SK-N-SH treated with all-trans-retinoic acid at 6 μM for 48 hours (cell line): ENCODE measurements around the gene MMP19.

Source experiments
- ATAC-seq: fragments of 200-7000 bp; cut with Tn5 transposase; 3 replicates; pipeline ENCODE4 v1.9.1; 2020; ENCODE audit warnings: mild to moderate bottlenecking, moderate library complexity
- BACH2 ChIP-seq: fragments of 250-450 bp; sonication (Bioruptor Pico); IDR thresholded peaks from 2 replicates; pipeline ENCODE4 v1.9.0; 2021; ENCODE audit warnings: mild to moderate bottlenecking, borderline replicate concordance
- CSDC2 ChIP-seq: fragments of 250-450 bp; sonication (Bioruptor Pico); IDR thresholded peaks from 2 replicates; pipeline ENCODE4 v1.5.0; 2020; ENCODE audit warnings: mild to moderate bottlenecking, moderate library complexity
- ESRRG ChIP-seq: fragments of 250-450 bp; sonication (Bioruptor Pico); IDR thresholded peaks from 2 replicates; pipeline ENCODE4 v1.6.1; 2021; ENCODE audit warnings: mild to moderate bottlenecking
- GLIS3 ChIP-seq: fragments of 250-450 bp; sonication (Bioruptor Pico); IDR thresholded peaks from 2 replicates; pipeline ENCODE4 v1.5.0; 2020; ENCODE audit warnings: mild to moderate bottlenecking, moderate library complexity
- ISL1 ChIP-seq: fragments of 250-450 bp; sonication (Bioruptor Pico); IDR thresholded peaks from 2 replicates; pipeline ENCODE4 v2.1.2; 2022; ENCODE audit warnings: mild to moderate bottlenecking, moderate library complexity
- OSR1 ChIP-seq: fragments of 250-450 bp; sonication (Bioruptor Pico); IDR thresholded peaks from 2 replicates; pipeline ENCODE4 v1.8.0; 2022; ENCODE audit warnings: moderate library complexity, mild to moderate bottlenecking, inconsistent platforms
- PPARA ChIP-seq: fragments of 250-450 bp; sonication (Bioruptor Pico); IDR thresholded peaks from 2 replicates; pipeline ENCODE4 v1.5.0; 2020; ENCODE audit warnings: mild to moderate bottlenecking, borderline replicate concordance
- RARB ChIP-seq: fragments of 250-450 bp; sonication (Bioruptor Pico); IDR thresholded peaks from 2 replicates; pipeline ENCODE4 v1.8.0; 2021; ENCODE audit warnings: mild to moderate bottlenecking, moderate library complexity
- SNAI2 ChIP-seq: fragments of 250-450 bp; sonication (Bioruptor Pico); IDR thresholded peaks from 2 replicates; pipeline ENCODE4 v1.5.0; 2020; ENCODE audit warnings: mild to moderate bottlenecking, moderate library complexity
- TCF4 ChIP-seq: fragments of 250-450 bp; sonication (Bioruptor Pico); IDR thresholded peaks from 2 replicates; pipeline ENCODE4 v1.8.0; 2021; ENCODE audit warnings: mild to moderate bottlenecking, moderate library complexity, borderline replicate concordance
- TOX ChIP-seq: fragments of 250-450 bp; sonication (Bioruptor Pico); IDR thresholded peaks from 2 replicates; pipeline ENCODE4 v1.8.0; 2021; ENCODE audit warnings: mild to moderate bottlenecking, moderate library complexity, borderline replicate concordance
- ZC3H10 ChIP-seq: fragments of 250-450 bp; sonication (Bioruptor Pico); IDR thresholded peaks from 2 replicates; pipeline ENCODE4 v1.5.1; 2021; ENCODE audit warnings: mild to moderate bottlenecking, moderate library complexity
- ZFP3 ChIP-seq: fragments of 250-450 bp; sonication (Bioruptor Pico); IDR thresholded peaks from 2 replicates; pipeline ENCODE4 v1.5.0; 2020; ENCODE audit warnings: mild to moderate bottlenecking, moderate library complexity
- ZFP30 ChIP-seq: fragments of 450-650 bp; formaldehyde crosslinking; IDR thresholded peaks from 2 replicates; pipeline ENCODE4 v1.5.0; 2022; ENCODE audit warnings: mild to moderate bottlenecking, moderate library complexity
- ZNF70 ChIP-seq: fragments of 450-650 bp; formaldehyde crosslinking; IDR thresholded peaks from 2 replicates; pipeline ENCODE4 v1.5.0; 2020; ENCODE audit warnings: mild to moderate bottlenecking, moderate library complexity
- TF ChIP-seq, protein P1 (sequence below): fragments of 250-450 bp; sonication (Bioruptor Pico); IDR thresholded peaks from 2 replicates; pipeline ENCODE4 v1.5.1; 2021; ENCODE audit warnings: mild to moderate bottlenecking, moderate library complexity
- TF ChIP-seq, protein P2 (sequence below): fragments of 250-450 bp; sonication (Bioruptor Pico); IDR thresholded peaks from 2 replicates; pipeline ENCODE4 v1.5.1; 2020; ENCODE audit warnings: low read depth, mild to moderate bottlenecking, moderate library complexity
- TF ChIP-seq, protein P3 (sequence below): fragments of 250-450 bp; sonication (Bioruptor Pico); IDR thresholded peaks from 2 replicates; pipeline ENCODE4 v1.8.0; 2021; ENCODE audit warnings: low read depth, mild to moderate bottlenecking, moderate library complexity, borderline replicate concordance
- TF ChIP-seq, protein P4 (sequence below): fragments of 250-450 bp; sonication (Bioruptor Pico); IDR thresholded peaks from 2 replicates; pipeline ENCODE4 v1.8.0; 2020; ENCODE audit warnings: mild to moderate bottlenecking, moderate library complexity, borderline replicate concordance

Gene MMP19

DNA sequence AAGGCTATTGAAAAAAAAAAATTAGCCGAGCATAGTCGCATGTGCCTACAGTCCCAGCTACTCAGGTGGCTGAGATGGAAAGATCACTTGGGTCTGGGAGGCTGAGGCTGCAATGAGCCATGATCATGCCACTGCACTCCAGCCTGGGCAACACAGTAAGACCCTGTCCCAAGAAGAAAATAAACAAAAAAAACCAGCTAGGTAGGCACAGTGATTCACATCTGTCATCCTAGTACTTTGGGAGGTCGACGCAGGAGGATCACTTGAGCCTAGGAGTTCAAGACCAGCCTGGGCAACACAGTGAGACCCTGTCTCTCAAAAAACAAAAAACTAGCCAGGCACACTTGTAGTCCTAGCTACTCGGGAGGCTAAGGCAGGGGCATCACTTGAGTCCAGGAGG, 33.5 kb downstream of the MMP19 start:
- no peak for ATAC-seq
- TF ChIP-seq, protein P1, sequence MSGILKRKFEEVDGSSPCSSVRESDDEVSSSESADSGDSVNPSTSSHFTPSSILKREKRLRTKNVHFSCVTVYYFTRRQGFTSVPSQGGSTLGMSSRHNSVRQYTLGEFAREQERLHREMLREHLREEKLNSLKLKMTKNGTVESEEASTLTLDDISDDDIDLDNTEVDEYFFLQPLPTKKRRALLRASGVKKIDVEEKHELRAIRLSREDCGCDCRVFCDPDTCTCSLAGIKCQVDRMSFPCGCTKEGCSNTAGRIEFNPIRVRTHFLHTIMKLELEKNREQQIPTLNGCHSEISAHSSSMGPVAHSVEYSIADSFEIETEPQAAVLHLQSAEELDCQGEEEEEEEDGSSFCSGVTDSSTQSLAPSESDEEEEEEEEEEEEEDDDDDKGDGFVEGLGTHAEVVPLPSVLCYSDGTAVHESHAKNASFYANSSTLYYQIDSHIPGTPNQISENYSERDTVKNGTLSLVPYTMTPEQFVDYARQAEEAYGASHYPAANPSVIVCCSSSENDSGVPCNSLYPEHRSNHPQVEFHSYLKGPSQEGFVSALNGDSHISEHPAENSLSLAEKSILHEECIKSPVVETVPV (CRISPR knock-in tag): no peak
- no peak for TF ChIP-seq ZNF70
- no peak for TF ChIP-seq BACH2 (CRISPR knock-in tag)
- TF ChIP-seq GLIS3 (CRISPR knock-in tag): no peak
- TF ChIP-seq ZFP30 (CRISPR knock-in tag): no peak

DNA sequence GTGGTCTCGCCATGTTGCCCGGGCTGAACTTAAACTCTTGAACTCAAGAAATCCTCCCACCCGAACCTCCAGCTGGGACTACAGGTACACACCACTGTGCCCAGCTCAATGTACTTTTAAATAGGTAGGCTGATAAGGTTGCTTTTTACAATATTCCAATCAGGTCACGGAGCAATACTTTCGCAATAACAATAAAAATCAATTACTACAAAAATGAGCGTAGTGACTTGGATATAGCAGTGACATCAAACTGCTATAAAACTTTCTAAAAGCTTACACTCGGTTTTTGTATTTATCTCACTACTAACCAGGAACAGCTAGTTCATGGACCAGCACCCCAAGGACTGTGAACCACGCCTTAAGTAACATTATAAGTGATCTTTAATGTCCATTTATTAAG, 35.8 kb downstream of the MMP19 start:
- ATAC-seq: no peak
- TF ChIP-seq, protein P2, sequence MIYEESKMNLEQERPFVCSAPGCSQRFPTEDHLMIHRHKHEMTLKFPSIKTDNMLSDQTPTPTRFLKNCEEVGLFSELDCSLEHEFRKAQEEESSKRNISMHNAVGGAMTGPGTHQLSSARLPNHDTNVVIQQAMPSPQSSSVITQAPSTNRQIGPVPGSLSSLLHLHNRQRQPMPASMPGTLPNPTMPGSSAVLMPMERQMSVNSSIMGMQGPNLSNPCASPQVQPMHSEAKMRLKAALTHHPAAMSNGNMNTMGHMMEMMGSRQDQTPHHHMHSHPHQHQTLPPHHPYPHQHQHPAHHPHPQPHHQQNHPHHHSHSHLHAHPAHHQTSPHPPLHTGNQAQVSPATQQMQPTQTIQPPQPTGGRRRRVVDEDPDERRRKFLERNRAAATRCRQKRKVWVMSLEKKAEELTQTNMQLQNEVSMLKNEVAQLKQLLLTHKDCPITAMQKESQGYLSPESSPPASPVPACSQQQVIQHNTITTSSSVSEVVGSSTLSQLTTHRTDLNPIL: no peak

DNA sequence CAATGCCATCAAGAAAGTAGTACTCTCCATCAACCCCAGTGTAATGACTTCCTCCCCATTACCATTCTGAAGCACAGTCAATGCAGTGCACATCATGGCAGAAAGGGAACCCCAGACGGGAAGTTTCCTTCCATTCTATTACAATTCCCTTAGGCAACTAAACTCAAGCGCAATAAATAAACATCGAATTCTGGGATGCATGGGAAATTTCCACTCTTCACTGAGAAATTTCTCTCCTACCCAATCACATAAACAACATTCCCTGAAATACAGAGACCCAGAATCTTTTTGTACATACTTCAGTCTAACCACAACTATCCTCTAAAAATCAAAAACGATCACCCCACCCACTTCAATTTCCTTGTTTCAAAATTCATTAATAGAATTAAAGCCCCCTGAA, 45.2 kb downstream of the MMP19 start:
- no peak for ATAC-seq
- TF ChIP-seq RARB (CRISPR knock-in tag): no peak
- TF ChIP-seq, protein P2: no peak
- TF ChIP-seq, protein P1 (CRISPR knock-in tag): no peak
- no peak for TF ChIP-seq PPARA (CRISPR knock-in tag)
- TF ChIP-seq ZC3H10 (CRISPR knock-in tag): no peak
- no peak for TF ChIP-seq ZFP30 (CRISPR knock-in tag)
- no peak for TF ChIP-seq OSR1 (CRISPR knock-in tag)
- TF ChIP-seq, protein P3, sequence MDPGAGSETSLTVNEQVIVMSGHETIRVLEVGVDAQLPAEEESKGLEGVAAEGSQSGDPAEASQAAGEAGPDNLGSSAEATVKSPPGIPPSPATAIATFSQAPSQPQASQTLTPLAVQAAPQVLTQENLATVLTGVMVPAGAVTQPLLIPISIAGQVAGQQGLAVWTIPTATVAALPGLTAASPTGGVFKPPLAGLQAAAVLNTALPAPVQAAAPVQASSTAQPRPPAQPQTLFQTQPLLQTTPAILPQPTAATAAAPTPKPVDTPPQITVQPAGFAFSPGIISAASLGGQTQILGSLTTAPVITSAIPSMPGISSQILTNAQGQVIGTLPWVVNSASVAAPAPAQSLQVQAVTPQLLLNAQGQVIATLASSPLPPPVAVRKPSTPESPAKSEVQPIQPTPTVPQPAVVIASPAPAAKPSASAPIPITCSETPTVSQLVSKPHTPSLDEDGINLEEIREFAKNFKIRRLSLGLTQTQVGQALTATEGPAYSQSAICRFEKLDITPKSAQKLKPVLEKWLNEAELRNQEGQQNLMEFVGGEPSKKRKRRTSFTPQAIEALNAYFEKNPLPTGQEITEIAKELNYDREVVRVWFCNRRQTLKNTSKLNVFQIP: no peak
- no peak for TF ChIP-seq ZFP3 (CRISPR knock-in tag)
- TF ChIP-seq, protein P4, sequence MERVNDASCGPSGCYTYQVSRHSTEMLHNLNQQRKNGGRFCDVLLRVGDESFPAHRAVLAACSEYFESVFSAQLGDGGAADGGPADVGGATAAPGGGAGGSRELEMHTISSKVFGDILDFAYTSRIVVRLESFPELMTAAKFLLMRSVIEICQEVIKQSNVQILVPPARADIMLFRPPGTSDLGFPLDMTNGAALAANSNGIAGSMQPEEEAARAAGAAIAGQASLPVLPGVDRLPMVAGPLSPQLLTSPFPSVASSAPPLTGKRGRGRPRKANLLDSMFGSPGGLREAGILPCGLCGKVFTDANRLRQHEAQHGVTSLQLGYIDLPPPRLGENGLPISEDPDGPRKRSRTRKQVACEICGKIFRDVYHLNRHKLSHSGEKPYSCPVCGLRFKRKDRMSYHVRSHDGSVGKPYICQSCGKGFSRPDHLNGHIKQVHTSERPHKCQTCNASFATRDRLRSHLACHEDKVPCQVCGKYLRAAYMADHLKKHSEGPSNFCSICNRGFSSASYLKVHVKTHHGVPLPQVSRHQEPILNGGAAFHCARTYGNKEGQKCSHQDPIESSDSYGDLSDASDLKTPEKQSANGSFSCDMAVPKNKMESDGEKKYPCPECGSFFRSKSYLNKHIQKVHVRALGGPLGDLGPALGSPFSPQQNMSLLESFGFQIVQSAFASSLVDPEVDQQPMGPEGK (CRISPR knock-in tag): no peak
- TF ChIP-seq ISL1 (CRISPR knock-in tag): no peak

DNA sequence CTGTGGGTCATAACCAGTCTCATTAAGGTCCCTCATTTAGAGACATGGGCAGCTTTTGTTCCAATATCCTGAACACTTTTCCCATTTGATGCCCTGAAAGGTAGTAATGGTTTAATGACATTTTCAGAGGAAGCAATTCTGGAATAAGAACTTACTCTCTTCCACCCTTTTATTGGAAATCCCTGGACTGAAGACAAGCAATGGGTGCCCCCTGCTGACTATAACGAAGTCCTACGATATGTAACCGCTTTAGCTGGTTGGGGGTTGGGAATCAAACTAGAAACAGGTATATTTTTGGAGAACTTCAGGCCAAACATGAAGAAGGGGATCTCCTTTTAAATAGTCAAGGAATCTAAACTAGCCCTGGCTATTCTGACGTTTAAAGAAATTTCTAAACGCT, 45.7 kb downstream of the MMP19 start:
- ATAC-seq: peak; percentile 81
- TF ChIP-seq, protein P4 (CRISPR knock-in tag): no peak
- TF ChIP-seq ISL1 (CRISPR knock-in tag) (no peak), ZFP3 (CRISPR knock-in tag) (no peak), CSDC2 (CRISPR knock-in tag) (no peak), OSR1 (CRISPR knock-in tag) (no peak), SNAI2 (CRISPR knock-in tag) (no peak), TOX (CRISPR knock-in tag) (no peak), ESRRG (no peak), PPARA (CRISPR knock-in tag) (no peak), BACH2 (CRISPR knock-in tag) (no peak), TCF4 (CRISPR knock-in tag) (no peak)
- TF ChIP-seq, protein P3: no peak
- TF ChIP-seq, protein P2: no peak
